ENCODE results near the gene SRBD1. TPM values are rescaled to one million over a fixed set of nuclear protein-coding genes. Genes with fewer than 3 reads are reported as not detected.

SRBD1 gene
- total RNA-seq, 1 experiment from 2014 or later: 17.3 TPM

- DNase-seq (ENCODE audit: unreplicated experiment): no peak
- no peak for TF ChIP-seq CTCF (IDR thresholded peaks at IDR 0.05; ENCODE audit: unreplicated experiment)
- ChIA-PET POLR2A (interaction anchor here (0.6 kb wide), 2 partner anchors 406 to 812 kb away, joined by 3 read pairs; no protein-coding TSS in a partner anchor), CTCF (interaction anchor here (0.6 to 2.2 kb wide), 4 partner anchors 10 to 524 kb away, joined by 4 to 12 read pairs (median 6); no protein-coding TSS in a partner anchor)
- no peaks in the 10 kb centered on the region for H3K4me1 Mint-ChIP-seq (ENCODE audit: insufficient read depth, unreplicated experiment)
- H3K27me3 Mint-ChIP-seq (ENCODE audit: insufficient read depth, unreplicated experiment): no peaks in the 10 kb centered on the region
- H3K36me3 Mint-ChIP-seq (ENCODE audit: insufficient read depth, unreplicated experiment): peaks cover 13% of the 10 kb centered on the region
- no peak overlapping the region for H3K4me3 Mint-ChIP-seq (ENCODE audit: unreplicated experiment)
- H3K27ac Mint-ChIP-seq (ENCODE audit: low read depth, unreplicated experiment): no peak overlapping the region
- intact Hi-C loops (cut with micrococcal nuclease): no loop called here
- H3K9me3 Mint-ChIP-seq (ENCODE audit: unreplicated experiment): no peaks in the 10 kb centered on the region
- no TSS peak for BruUV-seq (replicated peaks)
These were observed 105.9 kb downstream of the SRBD1 start for GRCh38 chr2:45505138-45505537.

- BruUV-seq (replicated peaks): no TSS peak
- Mint-ChIP-seq H3K36me3 (ENCODE audit: insufficient read depth, unreplicated experiment) (peaks cover 17% of the 10 kb centered on the region), H3K9me3 (ENCODE audit: unreplicated experiment) (no peaks in the 10 kb centered on the region), H3K27ac (ENCODE audit: low read depth, unreplicated experiment) (no peak overlapping the region), H3K4me3 (ENCODE audit: unreplicated experiment) (no peak overlapping the region), H3K27me3 (ENCODE audit: insufficient read depth, unreplicated experiment) (no peaks in the 10 kb centered on the region), H3K4me1 (ENCODE audit: insufficient read depth, unreplicated experiment) (peaks cover 5% of the 10 kb centered on the region)
- ChIA-PET CTCF (interaction anchor here (0.9 to 6.5 kb wide), 3 partner anchors 14 to 525 kb away, joined by 3 to 46 read pairs (median 3); no protein-coding TSS in a partner anchor), POLR2A (interaction anchor here (0.6 kb wide), 1 partner anchor 754 kb away, joined by 3 read pairs; no protein-coding TSS in a partner anchor)
- TF ChIP-seq CTCF (IDR thresholded peaks at IDR 0.05; ENCODE audit: unreplicated experiment): no peak
- intact Hi-C loops (cut with micrococcal nuclease): no loop called here
- DNase-seq (ENCODE audit: unreplicated experiment): no peak
These were observed 112.2 kb downstream of the SRBD1 start for GRCh38 chr2:45498661-45499550.

- Mint-ChIP-seq H3K27me3 (ENCODE audit: insufficient read depth, unreplicated experiment) (no peaks in the 10 kb centered on the region), H3K9me3 (ENCODE audit: unreplicated experiment) (no peaks in the 10 kb centered on the region), H3K27ac (ENCODE audit: low read depth, unreplicated experiment) (no peak overlapping the region), H3K4me1 (ENCODE audit: insufficient read depth, unreplicated experiment) (peaks cover 5% of the 10 kb centered on the region), H3K36me3 (ENCODE audit: insufficient read depth, unreplicated experiment) (peaks cover 17% of the 10 kb centered on the region), H3K4me3 (ENCODE audit: unreplicated experiment) (no peak overlapping the region)
- TF ChIP-seq CTCF (IDR thresholded peaks at IDR 0.05; ENCODE audit: unreplicated experiment): no peak
- no TSS peak for BruUV-seq (replicated peaks)
- ChIA-PET CTCF (interaction anchor here (0.6 to 6.5 kb wide), 2 partner anchors 20 to 516 kb away, joined by 3 to 46 read pairs; no protein-coding TSS in a partner anchor), POLR2A (interaction anchor here (0.6 kb wide), 1 partner anchor 50 kb away, joined by 3 read pairs; no protein-coding TSS in a partner anchor)
- no peak for DNase-seq (ENCODE audit: unreplicated experiment)
- intact Hi-C loops (cut with micrococcal nuclease): no loop called here
These were observed 113.7 kb downstream of the SRBD1 start for GRCh38 chr2:45497355-45497754.

GRCh38 chr2:45496869-45497268 is 114.2 kb downstream of the SRBD1 start:
- no TSS peak for BruUV-seq (replicated peaks)
- no peak for TF ChIP-seq CTCF (IDR thresholded peaks at IDR 0.05; ENCODE audit: unreplicated experiment)
- H3K9me3 Mint-ChIP-seq (ENCODE audit: unreplicated experiment): no peaks in the 10 kb centered on the region
- peaks cover 17% of the 10 kb centered on the region for H3K36me3 Mint-ChIP-seq (ENCODE audit: insufficient read depth, unreplicated experiment)
- no peak overlapping the region for H3K4me3 Mint-ChIP-seq (ENCODE audit: unreplicated experiment)
- intact Hi-C loops (cut with micrococcal nuclease): no loop called here
- CTCF ChIA-PET: interaction anchor here (0.6 to 6.5 kb wide), 3 partner anchors 20 to 518 kb away, joined by 3 to 46 read pairs (median 4); no protein-coding TSS in a partner anchor
- H3K27me3 Mint-ChIP-seq (ENCODE audit: insufficient read depth, unreplicated experiment): no peaks in the 10 kb centered on the region
- H3K27ac Mint-ChIP-seq (ENCODE audit: low read depth, unreplicated experiment): no peak overlapping the region
- no peak for DNase-seq (ENCODE audit: unreplicated experiment)
- H3K4me1 Mint-ChIP-seq (ENCODE audit: insufficient read depth, unreplicated experiment): peaks cover 5% of the 10 kb centered on the region
- POLR2A ChIA-PET: interaction anchor here (0.6 kb wide), 1 partner anchor 51 kb away, joined by 3 read pairs; no protein-coding TSS in a partner anchor

Measured in MCF 10A (cell line).